ENCODE data around the gene SLC7A6OS.

Gene SLC7A6OS

DNA sequence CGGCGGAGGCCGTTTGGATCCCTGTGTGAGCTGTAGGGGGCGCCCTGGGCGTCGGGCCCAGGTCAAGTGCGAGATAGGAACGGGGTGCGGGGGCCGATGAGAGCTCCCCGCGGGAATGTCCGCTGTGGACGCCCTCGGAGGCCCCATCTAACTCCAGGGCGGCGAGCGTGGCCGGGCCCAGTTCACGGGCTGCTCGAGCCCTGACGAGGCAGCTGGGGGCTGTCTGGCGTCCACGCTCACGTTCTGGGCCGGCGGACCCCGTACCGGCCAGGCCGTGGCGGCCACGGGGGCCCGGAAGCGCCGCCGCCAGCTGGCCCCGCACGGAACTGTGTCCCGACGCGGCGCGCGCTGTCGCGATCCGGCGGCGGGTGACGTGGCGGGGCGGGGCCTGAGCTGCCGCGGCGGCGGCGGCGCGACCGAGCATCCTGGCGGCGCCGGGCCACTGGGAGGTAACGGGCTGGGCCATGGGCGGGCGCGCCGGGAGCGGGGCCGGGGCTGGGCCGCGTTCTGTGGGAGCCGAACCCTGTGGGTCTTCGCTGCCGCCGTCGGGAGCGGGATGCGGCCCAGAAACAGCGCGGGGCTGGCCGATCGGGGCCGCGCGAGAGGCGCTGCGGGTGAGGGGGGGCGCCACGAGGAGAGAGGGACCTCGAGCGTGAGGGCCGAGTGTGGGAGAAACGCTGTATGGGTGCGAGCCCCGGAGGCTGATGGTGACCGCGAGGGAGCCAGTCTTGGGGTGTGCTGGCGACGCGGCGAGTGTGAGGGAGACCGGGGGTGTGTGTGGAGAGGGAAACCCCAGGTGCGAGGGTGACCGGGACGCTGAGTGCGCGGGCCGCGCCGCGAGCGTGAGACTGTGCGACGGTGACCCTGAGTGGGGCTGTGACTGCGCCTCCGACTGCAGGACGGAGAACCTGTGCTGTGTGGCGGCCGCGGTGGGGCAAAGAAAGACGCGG is 46.3 kb downstream of the SLC7A6OS start, which contains the start of gene SLC7A6:
Gene SLC7A6, plus strand, starts transcription at position 399 of the 950 bp plus-strand sequence. CDS start 10,201 bp downstream, outside the sequence.
- H3K27ac ChIP-seq (ENCODE audit: low read depth, low read length), result peak within 1 kb of the TSS; percentile 75
- peaks cover 34% of the 10 kb centered on the region for H3K79me2 ChIP-seq (ENCODE audit: control insufficient read depth, insufficient read depth, low read length, unreplicated experiment)
- H3K4me1 ChIP-seq (ENCODE audit: control insufficient read depth, insufficient read depth, low read length, unreplicated experiment), result peaks cover 20% of the 10 kb centered on the region
- H3K27me3 ChIP-seq (ENCODE audit: insufficient read depth, low read length), result no peaks in the 10 kb centered on the region
- H2AFZ ChIP-seq (ENCODE audit: low read length, unreplicated experiment), result peak within 1 kb of the TSS; percentile 78
- peaks cover 7% of the 10 kb centered on the region; the same call in 1 of the 2 replicates for H3K36me3 ChIP-seq (ENCODE audit: insufficient read depth, low read length)
- H3K4me3 ChIP-seq (ENCODE audit: low read depth, low read length), result peak within 1 kb of the TSS; percentile 93

GRCh38 chr16:68263559-68264127 is 47.1 kb downstream of the SLC7A6OS start:
- Histone ChIP-seq H3K4me1 (ENCODE audit: control insufficient read depth, insufficient read depth, low read length, unreplicated experiment) (peaks cover 21% of the 10 kb centered on the region), H2AFZ (ENCODE audit: low read length, unreplicated experiment) (peak overlapping the region; percentile 42), H3K36me3 (ENCODE audit: insufficient read depth, low read length) (peaks cover 8% of the 10 kb centered on the region; the same call in 1 of the 2 replicates), H3K27ac (ENCODE audit: low read depth, low read length) (peak overlapping the region; percentile 75), H3K27me3 (ENCODE audit: insufficient read depth, low read length) (no peaks in the 10 kb centered on the region), H3K4me3 (ENCODE audit: low read depth, low read length) (peak overlapping the region; percentile 93), H3K79me2 (ENCODE audit: control insufficient read depth, insufficient read depth, low read length, unreplicated experiment) (peaks cover 27% of the 10 kb centered on the region)

DNA sequence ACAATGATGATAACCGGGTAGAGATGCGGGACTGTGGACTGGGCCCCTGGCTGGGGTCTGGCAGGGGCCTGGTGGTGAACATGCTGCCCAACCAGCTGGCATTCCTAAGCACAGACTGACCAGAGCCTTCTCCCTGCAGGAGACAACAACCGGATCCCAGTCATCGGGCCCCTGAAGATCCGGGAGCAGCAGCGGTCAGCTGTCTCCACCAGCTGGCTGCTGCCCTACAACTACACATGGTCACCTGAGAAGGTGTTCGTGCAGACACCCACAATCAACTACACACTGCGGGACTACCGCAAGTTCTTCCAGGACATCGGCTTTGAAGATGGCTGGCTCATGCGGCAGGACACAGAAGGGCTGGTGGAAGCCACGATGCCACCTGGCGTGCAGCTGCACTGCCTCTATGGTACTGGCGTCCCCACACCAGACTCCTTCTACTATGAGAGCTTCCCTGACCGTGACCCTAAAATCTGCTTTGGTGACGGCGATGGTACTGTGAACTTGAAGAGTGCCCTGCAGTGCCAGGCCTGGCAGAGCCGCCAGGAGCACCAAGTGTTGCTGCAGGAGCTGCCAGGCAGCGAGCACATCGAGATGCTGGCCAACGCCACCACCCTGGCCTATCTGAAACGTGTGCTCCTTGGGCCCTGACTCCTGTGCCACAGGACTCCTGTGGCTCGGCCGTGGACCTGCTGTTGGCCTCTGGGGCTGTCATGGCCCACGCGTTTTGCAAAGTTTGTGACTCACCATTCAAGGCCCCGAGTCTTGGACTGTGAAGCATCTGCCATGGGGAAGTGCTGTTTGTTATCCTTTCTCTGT is 51.5 kb downstream of the SLC7A6OS start:
- Histone ChIP-seq H3K36me3 (ENCODE audit: insufficient read depth, low read length) (peaks cover 8% of the 10 kb centered on the region; the same call in 1 of the 2 replicates), H3K79me2 (ENCODE audit: control insufficient read depth, insufficient read depth, low read length, unreplicated experiment) (no peaks in the 10 kb centered on the region), H3K27me3 (ENCODE audit: insufficient read depth, low read length) (no peaks in the 10 kb centered on the region), H3K4me1 (ENCODE audit: control insufficient read depth, insufficient read depth, low read length, unreplicated experiment) (peaks cover 17% of the 10 kb centered on the region), H3K27ac (ENCODE audit: low read depth, low read length) (no peak overlapping the region), H2AFZ (ENCODE audit: low read length, unreplicated experiment) (no peak overlapping the region), H3K4me3 (ENCODE audit: low read depth, low read length) (no peak overlapping the region)

GRCh38 chr16:68257906-68258800 is 52.6 kb downstream of the SLC7A6OS start:
- peak overlapping the region; percentile 77 for H3K27ac ChIP-seq (ENCODE audit: low read depth, low read length)
- no peaks in the 10 kb centered on the region for H3K79me2 ChIP-seq (ENCODE audit: control insufficient read depth, insufficient read depth, low read length, unreplicated experiment)
- peaks cover 17% of the 10 kb centered on the region for H3K4me1 ChIP-seq (ENCODE audit: control insufficient read depth, insufficient read depth, low read length, unreplicated experiment)
- H2AFZ ChIP-seq (ENCODE audit: low read length, unreplicated experiment), result no peak overlapping the region
- H3K36me3 ChIP-seq (ENCODE audit: insufficient read depth, low read length), result peaks cover 8% of the 10 kb centered on the region; the same call in 1 of the 2 replicates
- H3K4me3 ChIP-seq (ENCODE audit: low read depth, low read length), result no peak overlapping the region
- no peaks in the 10 kb centered on the region for H3K27me3 ChIP-seq (ENCODE audit: insufficient read depth, low read length)

GRCh38 chr16:68257251-68257905 is 53.4 kb downstream of the SLC7A6OS start:
- Histone ChIP-seq H3K27me3 (ENCODE audit: insufficient read depth, low read length) (no peaks in the 10 kb centered on the region), H3K27ac (ENCODE audit: low read depth, low read length) (peak overlapping the region; percentile 77), H2AFZ (ENCODE audit: low read length, unreplicated experiment) (no peak overlapping the region), H3K79me2 (ENCODE audit: control insufficient read depth, insufficient read depth, low read length, unreplicated experiment) (no peaks in the 10 kb centered on the region), H3K4me3 (ENCODE audit: low read depth, low read length) (no peak overlapping the region), H3K4me1 (ENCODE audit: control insufficient read depth, insufficient read depth, low read length, unreplicated experiment) (peaks cover 17% of the 10 kb centered on the region), H3K36me3 (ENCODE audit: insufficient read depth, low read length) (peaks cover 8% of the 10 kb centered on the region; the same call in 1 of the 2 replicates)

- Histone ChIP-seq H3K27me3 (ENCODE audit: insufficient read depth, low read length) (no peaks in the 10 kb centered on the region), H3K4me1 (ENCODE audit: control insufficient read depth, insufficient read depth, low read length, unreplicated experiment) (peaks cover 17% of the 10 kb centered on the region), H3K4me3 (ENCODE audit: low read depth, low read length) (no peak overlapping the region), H3K79me2 (ENCODE audit: control insufficient read depth, insufficient read depth, low read length, unreplicated experiment) (no peaks in the 10 kb centered on the region), H2AFZ (ENCODE audit: low read length, unreplicated experiment) (no peak overlapping the region), H3K36me3 (ENCODE audit: insufficient read depth, low read length) (peaks cover 8% of the 10 kb centered on the region; the same call in 1 of the 2 replicates), H3K27ac (ENCODE audit: low read depth, low read length) (no peak overlapping the region)
These were observed 55.0 kb downstream of the SLC7A6OS start for GRCh38 chr16:68255712-68256111.

- Histone ChIP-seq H3K4me3 (ENCODE audit: low read depth, low read length) (no peak overlapping the region), H3K27me3 (ENCODE audit: insufficient read depth, low read length) (no peaks in the 10 kb centered on the region), H2AFZ (ENCODE audit: low read length, unreplicated experiment) (no peak overlapping the region), H3K4me1 (ENCODE audit: control insufficient read depth, insufficient read depth, low read length, unreplicated experiment) (peaks cover 17% of the 10 kb centered on the region), H3K27ac (ENCODE audit: low read depth, low read length) (no peak overlapping the region), H3K79me2 (ENCODE audit: control insufficient read depth, insufficient read depth, low read length, unreplicated experiment) (no peaks in the 10 kb centered on the region), H3K36me3 (ENCODE audit: insufficient read depth, low read length) (no peaks in the 10 kb centered on the region)
These were observed 57.0 kb downstream of the SLC7A6OS start for GRCh38 chr16:68253721-68254120.

DNA sequence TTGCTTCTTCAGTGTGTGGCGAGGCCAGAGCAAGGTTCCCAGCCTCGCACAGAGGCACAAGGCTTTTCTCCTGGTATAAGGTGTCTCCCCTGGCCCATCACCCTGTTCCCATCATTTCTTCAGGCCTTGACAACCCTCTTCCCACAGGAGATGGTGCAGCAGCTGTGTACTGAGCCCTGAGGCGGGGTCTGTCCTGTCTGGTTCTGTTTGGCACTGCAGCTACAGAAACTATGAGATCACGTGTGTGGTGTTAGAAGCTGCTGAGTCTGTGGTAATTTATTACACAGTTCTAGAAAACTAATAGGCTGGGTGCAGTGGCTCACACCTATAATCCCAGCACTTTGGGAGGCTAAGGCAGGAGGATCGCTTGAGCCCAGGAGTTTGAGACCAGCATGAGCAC is 58.4 kb downstream of the SLC7A6OS start:
- Histone ChIP-seq H3K36me3 (ENCODE audit: insufficient read depth, low read length) (no peaks in the 10 kb centered on the region), H3K4me3 (ENCODE audit: low read depth, low read length) (no peak overlapping the region), H2AFZ (ENCODE audit: low read length, unreplicated experiment) (no peak overlapping the region), H3K27me3 (ENCODE audit: insufficient read depth, low read length) (no peaks in the 10 kb centered on the region), H3K27ac (ENCODE audit: low read depth, low read length) (no peak overlapping the region), H3K79me2 (ENCODE audit: control insufficient read depth, insufficient read depth, low read length, unreplicated experiment) (peaks cover under 1% of the 10 kb centered on the region), H3K4me1 (ENCODE audit: control insufficient read depth, insufficient read depth, low read length, unreplicated experiment) (peaks cover 4% of the 10 kb centered on the region)

DNA sequence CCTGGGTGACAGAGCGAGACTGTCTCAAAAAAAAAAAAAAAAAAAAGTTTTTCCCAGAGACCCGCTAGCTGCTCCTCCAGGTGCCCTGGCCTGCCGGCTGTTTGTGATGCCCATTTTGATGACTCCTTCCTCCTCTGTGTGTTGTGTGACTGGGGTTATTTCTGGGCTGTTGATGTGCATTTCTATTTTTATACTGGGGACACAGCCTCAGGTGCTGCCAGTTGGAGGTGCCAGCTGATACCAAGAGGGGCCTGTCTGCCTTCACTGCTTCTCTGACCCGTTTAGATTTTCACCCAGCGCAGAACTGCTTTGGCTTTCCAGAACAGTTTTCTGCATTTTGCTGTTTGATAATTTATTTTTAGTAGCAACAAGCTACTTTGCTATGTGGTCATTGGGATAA is 58.9 kb downstream of the SLC7A6OS start:
- Histone ChIP-seq H3K4me3 (ENCODE audit: low read depth, low read length) (no peak overlapping the region), H3K4me1 (ENCODE audit: control insufficient read depth, insufficient read depth, low read length, unreplicated experiment) (peaks cover 3% of the 10 kb centered on the region), H2AFZ (ENCODE audit: low read length, unreplicated experiment) (no peak overlapping the region), H3K36me3 (ENCODE audit: insufficient read depth, low read length) (no peaks in the 10 kb centered on the region), H3K27ac (ENCODE audit: low read depth, low read length) (no peak overlapping the region), H3K79me2 (ENCODE audit: control insufficient read depth, insufficient read depth, low read length, unreplicated experiment) (peaks cover 4% of the 10 kb centered on the region), H3K27me3 (ENCODE audit: insufficient read depth, low read length) (no peaks in the 10 kb centered on the region)

Data from ACC112 (cell line).